Thyroid gland (tissue), 4 donors: ENCODE measurements around the gene AFF2.

Experiments used
- POLR2A ChIP-seq, 2 donors: fragments of 450-650 bp; IDR thresholded peaks; one replicate each; pipeline ENCODE4 v1.6.1; 2017; ENCODE audit warnings: antibody characterized with exemption in 2 of 2, mild to moderate bottlenecking in 2 of 2, moderate library complexity in 1 of 2
- TF ChIP-seq, protein P1 (sequence below), 6 experiments: fragments of 200-600 bp in 3 of 6; fragments of 450-650 bp in 3 of 6; sonication (generic) in 3 of 6; IDR thresholded peaks; one replicate each; pipeline ENCODE4 v1.5.1; 2016 to 2019; ENCODE audit warnings: antibody characterized with exemption in 6 of 6, mild to moderate bottlenecking in 2 of 6, inconsistent platforms in 1 of 6, moderate library complexity in 1 of 6

DNA sequence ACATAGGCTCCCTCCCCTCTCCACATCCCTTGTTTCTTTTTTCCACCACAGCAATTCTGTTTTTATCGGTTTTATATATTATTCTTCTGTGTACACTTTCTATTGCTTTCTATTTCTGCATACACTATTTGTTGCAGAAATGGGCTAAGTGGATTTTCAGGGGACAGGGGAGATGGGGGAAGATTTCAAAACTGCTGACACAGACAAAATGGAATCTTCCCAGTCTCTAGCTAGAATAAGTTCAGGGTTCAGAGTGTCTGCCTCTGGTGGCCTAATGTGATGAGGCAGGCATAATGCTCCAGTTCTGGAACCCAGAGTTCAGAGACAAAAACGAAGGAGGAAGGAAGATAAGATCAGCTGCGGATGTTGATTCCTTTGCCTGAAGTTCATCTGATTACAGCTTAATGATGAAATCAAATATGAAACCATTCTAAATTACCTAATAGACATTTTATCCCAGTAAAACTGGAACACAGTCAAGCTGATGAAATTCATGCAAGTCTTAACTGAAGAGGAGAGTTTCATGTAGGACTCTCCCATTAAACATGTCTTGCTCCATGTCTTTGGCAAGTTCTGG lies 447.1 kb downstream of the AFF2 start:
- TF ChIP-seq, protein P1, sequence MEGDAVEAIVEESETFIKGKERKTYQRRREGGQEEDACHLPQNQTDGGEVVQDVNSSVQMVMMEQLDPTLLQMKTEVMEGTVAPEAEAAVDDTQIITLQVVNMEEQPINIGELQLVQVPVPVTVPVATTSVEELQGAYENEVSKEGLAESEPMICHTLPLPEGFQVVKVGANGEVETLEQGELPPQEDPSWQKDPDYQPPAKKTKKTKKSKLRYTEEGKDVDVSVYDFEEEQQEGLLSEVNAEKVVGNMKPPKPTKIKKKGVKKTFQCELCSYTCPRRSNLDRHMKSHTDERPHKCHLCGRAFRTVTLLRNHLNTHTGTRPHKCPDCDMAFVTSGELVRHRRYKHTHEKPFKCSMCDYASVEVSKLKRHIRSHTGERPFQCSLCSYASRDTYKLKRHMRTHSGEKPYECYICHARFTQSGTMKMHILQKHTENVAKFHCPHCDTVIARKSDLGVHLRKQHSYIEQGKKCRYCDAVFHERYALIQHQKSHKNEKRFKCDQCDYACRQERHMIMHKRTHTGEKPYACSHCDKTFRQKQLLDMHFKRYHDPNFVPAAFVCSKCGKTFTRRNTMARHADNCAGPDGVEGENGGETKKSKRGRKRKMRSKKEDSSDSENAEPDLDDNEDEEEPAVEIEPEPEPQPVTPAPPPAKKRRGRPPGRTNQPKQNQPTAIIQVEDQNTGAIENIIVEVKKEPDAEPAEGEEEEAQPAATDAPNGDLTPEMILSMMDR (IDR thresholded peaks at IDR 0.05): no peak
- no peak for TF ChIP-seq POLR2A (IDR thresholded peaks at IDR 0.05)
